ENCODE data around the gene PTPRM. TPM values are rescaled to one million over a fixed set of nuclear protein-coding genes. Genes with fewer than 3 reads are reported as not detected.
A peak's percentile ranks its signal among the peaks of the same experiment; 100 is the strongest.
"Not testable (repeated sequence)": the region's sequence is repeated elsewhere in the genome, so short reads cannot be mapped to it uniquely, and the experiment has no call there.

The PTPRM gene
- total and polyA plus RNA-seq, 4 donors: 118 to 160 (median 122) TPM

DNA sequence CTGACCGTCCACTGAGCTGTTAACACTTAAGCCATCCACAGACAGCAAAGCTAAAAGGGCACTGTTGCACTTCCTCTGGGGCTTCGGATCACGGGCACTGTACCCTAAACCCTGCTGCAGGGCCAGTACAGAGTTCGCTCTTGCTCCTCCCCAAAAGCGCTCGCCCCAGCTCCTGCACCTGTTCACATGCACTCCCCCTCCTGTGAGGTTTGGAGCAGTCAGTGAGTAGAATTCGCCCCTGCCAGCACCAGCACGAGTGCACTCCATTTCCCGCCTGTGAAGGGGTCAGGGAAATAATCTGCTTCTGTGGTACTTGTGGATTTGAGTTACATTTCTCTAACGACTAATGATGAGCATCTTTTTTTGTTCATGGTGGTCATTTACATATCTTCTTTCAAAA lies 158.8 kb downstream of the PTPRM start:
- Histone ChIP-seq H3K36me3 (ENCODE audit: control insufficient read depth, insufficient read depth, low read length) (no peaks in the 10 kb centered on the region), H3K4me1 (ENCODE audit: control insufficient read depth, insufficient read depth, low read length) (no peaks in the 10 kb centered on the region), H3K9me3 (ENCODE audit: control insufficient read depth, insufficient read depth, low read length) (no peaks in the 10 kb centered on the region), H3K27ac (ENCODE audit: low read depth, low read length) (no peak overlapping the region), H3K4me3 (ENCODE audit: low read depth, low read length) (no peak overlapping the region), H3K27me3 (ENCODE audit: control insufficient read depth, insufficient read depth, low read length) (no peaks in the 10 kb centered on the region)
- DNase-seq (ENCODE audit: low read depth in 4 of 6, low spot score in 6 of 6): no peak
- 98% methylated on average over 4 of the region's 10 CpGs for WGBS (ENCODE audit: insufficient coverage)

DNA sequence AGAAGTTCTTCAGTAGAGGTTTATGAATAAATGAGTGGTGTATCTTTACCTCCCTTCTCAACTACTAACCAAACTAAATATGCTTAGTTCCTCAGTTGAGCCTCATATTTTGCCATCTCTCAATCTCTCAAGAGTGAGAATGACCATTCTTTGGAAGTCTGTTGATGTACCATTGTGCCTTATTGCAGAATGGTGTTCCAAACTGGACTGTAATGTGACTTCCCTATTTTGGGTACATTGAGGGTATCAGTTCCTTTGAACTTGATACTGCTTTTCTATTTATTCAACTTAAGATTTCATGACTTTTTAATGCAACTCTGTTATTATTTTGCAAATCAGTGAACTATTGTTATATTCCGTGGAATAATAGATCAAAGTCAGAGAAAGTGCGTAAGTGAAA lies 159.4 kb downstream of the PTPRM start:
- Histone ChIP-seq H3K4me1 (ENCODE audit: control insufficient read depth, insufficient read depth, low read length) (no peaks in the 10 kb centered on the region), H3K9me3 (ENCODE audit: control insufficient read depth, insufficient read depth, low read length) (no peaks in the 10 kb centered on the region)

DNA sequence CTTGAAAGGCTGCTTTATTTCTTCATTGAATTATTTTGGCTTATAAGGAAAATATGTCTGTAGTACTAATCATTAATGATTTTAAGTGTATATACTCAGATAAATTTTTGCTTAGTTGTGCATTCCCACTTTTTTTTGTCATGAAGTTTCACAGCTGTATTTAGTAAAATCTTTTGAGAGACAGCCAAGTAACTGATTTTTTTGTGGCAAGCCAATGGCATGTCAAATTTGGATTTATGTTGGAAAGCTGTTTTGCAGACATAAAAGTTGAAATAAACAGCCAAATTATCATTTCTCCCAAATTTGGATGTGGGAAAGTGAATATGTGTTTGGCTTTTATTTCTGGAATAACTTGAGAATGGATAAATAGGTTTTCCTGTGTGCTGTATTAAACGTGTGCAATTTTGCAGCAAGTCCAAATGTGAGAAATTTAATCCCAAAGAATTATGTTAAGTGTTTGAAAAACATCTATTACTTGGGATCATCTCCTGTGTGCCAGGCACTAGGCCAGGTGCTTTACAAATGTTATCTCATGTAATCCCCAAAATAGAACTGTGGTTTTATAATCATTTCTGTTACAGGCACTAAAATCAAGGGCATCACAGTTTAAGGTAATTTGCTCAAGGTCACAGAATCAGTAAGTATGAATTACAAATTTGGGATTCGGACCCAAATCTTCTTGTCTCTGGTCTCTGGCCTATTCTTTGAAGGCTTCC lies 160.4 kb downstream of the PTPRM start:
- no peak overlapping the region for H3K27ac ChIP-seq (ENCODE audit: low read depth, low read length)
- no peaks in the 10 kb centered on the region for H3K27me3 ChIP-seq (ENCODE audit: control insufficient read depth, insufficient read depth, low read length)
- no peaks in the 10 kb centered on the region for H3K4me1 ChIP-seq (ENCODE audit: control insufficient read depth, insufficient read depth, low read length)
- DNase-seq (ENCODE audit: low read depth in 4 of 6, low spot score in 6 of 6): peak in 1 of 6 donors; percentile 10
- 60% methylated on average over 1 of the region's 2 CpGs for WGBS (ENCODE audit: insufficient coverage)
- no peak overlapping the region for H3K4me3 ChIP-seq (ENCODE audit: low read depth, low read length)
- H3K36me3 ChIP-seq (ENCODE audit: control insufficient read depth, insufficient read depth, low read length): no peaks in the 10 kb centered on the region
- peaks cover 2% of the 10 kb centered on the region for H3K9me3 ChIP-seq (ENCODE audit: control insufficient read depth, insufficient read depth, low read length)

More for the DNA sequence above, 159.4 kb downstream of the PTPRM start:
- no CpG with 5 or more reads among the region's 2 CpGs for whole genome bisulfite sequencing (ENCODE audit: insufficient coverage)
- no peaks in the 10 kb centered on the region for H3K36me3 ChIP-seq (ENCODE audit: control insufficient read depth, insufficient read depth, low read length)
- H3K27ac ChIP-seq (ENCODE audit: low read depth, low read length): no peak overlapping the region
- H3K27me3 ChIP-seq (ENCODE audit: control insufficient read depth, insufficient read depth, low read length): no peaks in the 10 kb centered on the region
- no peak overlapping the region for H3K4me3 ChIP-seq (ENCODE audit: low read depth, low read length)
- DNase-seq (ENCODE audit: low read depth in 4 of 6, low spot score in 6 of 6): no peak

GRCh38 chr18:7728297-7728696 lies 161.2 kb downstream of the PTPRM start:
- WGBS (ENCODE audit: insufficient coverage): 94% methylated on average over 3 of the region's 4 CpGs
- no peaks in the 10 kb centered on the region for H3K36me3 ChIP-seq (ENCODE audit: control insufficient read depth, insufficient read depth, low read length)
- H3K27me3 ChIP-seq (ENCODE audit: control insufficient read depth, insufficient read depth, low read length): no peaks in the 10 kb centered on the region
- no peak for DNase-seq (ENCODE audit: low read depth in 4 of 6, low spot score in 6 of 6)
- no peaks in the 10 kb centered on the region for H3K4me1 ChIP-seq (ENCODE audit: control insufficient read depth, insufficient read depth, low read length)
- no peak overlapping the region for H3K27ac ChIP-seq (ENCODE audit: low read depth, low read length)
- H3K9me3 ChIP-seq (ENCODE audit: control insufficient read depth, insufficient read depth, low read length): peaks cover 2% of the 10 kb centered on the region
- no peak overlapping the region for H3K4me3 ChIP-seq (ENCODE audit: low read depth, low read length)

GRCh38 chr18:7729868-7730267 lies 162.8 kb downstream of the PTPRM start:
- DNase-seq (ENCODE audit: low read depth in 4 of 6, low spot score in 6 of 6): no peak
- no CpG with 5 or more reads among the region's 3 CpGs for whole genome bisulfite sequencing (ENCODE audit: insufficient coverage)
- no peaks in the 10 kb centered on the region for H3K4me1 ChIP-seq (ENCODE audit: control insufficient read depth, insufficient read depth, low read length)
- no peak overlapping the region for H3K4me3 ChIP-seq (ENCODE audit: low read depth, low read length)
- H3K27me3 ChIP-seq (ENCODE audit: control insufficient read depth, insufficient read depth, low read length): no peaks in the 10 kb centered on the region
- H3K27ac ChIP-seq (ENCODE audit: low read depth, low read length): no peak overlapping the region
- H3K9me3 ChIP-seq (ENCODE audit: control insufficient read depth, insufficient read depth, low read length): peaks cover 2% of the 10 kb centered on the region
- H3K36me3 ChIP-seq (ENCODE audit: control insufficient read depth, insufficient read depth, low read length): no peaks in the 10 kb centered on the region

DNA sequence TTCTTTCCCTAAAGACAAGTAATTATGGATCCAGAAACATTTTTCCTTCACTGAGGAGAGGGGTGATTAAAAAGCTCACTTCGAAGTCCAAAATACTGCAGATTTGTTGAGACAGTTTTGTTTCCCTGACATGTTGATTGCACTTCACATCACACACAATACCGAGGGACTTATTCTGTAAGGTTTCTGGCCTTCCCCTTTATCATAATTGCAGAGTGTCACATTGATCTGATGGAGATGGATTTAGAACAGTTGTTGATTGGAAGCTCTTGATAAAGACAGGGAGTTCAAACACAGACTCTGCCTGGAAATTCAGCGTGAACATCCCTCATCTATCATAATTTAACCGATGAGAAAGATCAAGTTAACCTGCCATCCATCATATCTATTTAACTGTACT lies 163.6 kb downstream of the PTPRM start:
- WGBS (ENCODE audit: insufficient coverage): no CpG with 5 or more reads among the region's 4 CpGs
- Histone ChIP-seq H3K9me3 (ENCODE audit: control insufficient read depth, insufficient read depth, low read length) (peaks cover 2% of the 10 kb centered on the region), H3K4me1 (ENCODE audit: control insufficient read depth, insufficient read depth, low read length) (no peaks in the 10 kb centered on the region), H3K27me3 (ENCODE audit: control insufficient read depth, insufficient read depth, low read length) (no peaks in the 10 kb centered on the region), H3K4me3 (ENCODE audit: low read depth, low read length) (no peak overlapping the region), H3K27ac (ENCODE audit: low read depth, low read length) (no peak overlapping the region), H3K36me3 (ENCODE audit: control insufficient read depth, insufficient read depth, low read length) (no peaks in the 10 kb centered on the region)
- DNase-seq (ENCODE audit: low read depth in 4 of 6, low spot score in 6 of 6): no peak

GRCh38 chr18:7733642-7734041 lies 166.5 kb downstream of the PTPRM start:
- Histone ChIP-seq H3K4me1 (ENCODE audit: control insufficient read depth, insufficient read depth, low read length) (no peaks in the 10 kb centered on the region), H3K36me3 (ENCODE audit: control insufficient read depth, insufficient read depth, low read length) (no peaks in the 10 kb centered on the region), H3K27me3 (ENCODE audit: control insufficient read depth, insufficient read depth, low read length) (no peaks in the 10 kb centered on the region), H3K4me3 (ENCODE audit: low read depth, low read length) (no peak overlapping the region), H3K27ac (ENCODE audit: low read depth, low read length) (no peak overlapping the region), H3K9me3 (ENCODE audit: control insufficient read depth, insufficient read depth, low read length) (peaks cover 2% of the 10 kb centered on the region)
- no CpG with 5 or more reads among the region's 1 CpG for WGBS (ENCODE audit: insufficient coverage)
- DNase-seq (ENCODE audit: low read depth in 4 of 6, low spot score in 6 of 6): no peak

- no peak for DNase-seq (ENCODE audit: low read depth in 4 of 6, low spot score in 6 of 6)
- no peaks in the 10 kb centered on the region for H3K36me3 ChIP-seq (ENCODE audit: control insufficient read depth, insufficient read depth, low read length)
- peaks cover 2% of the 10 kb centered on the region for H3K9me3 ChIP-seq (ENCODE audit: control insufficient read depth, insufficient read depth, low read length)
- no peaks in the 10 kb centered on the region for H3K4me1 ChIP-seq (ENCODE audit: control insufficient read depth, insufficient read depth, low read length)
- no CpG with 5 or more reads among the region's 4 CpGs for WGBS (ENCODE audit: insufficient coverage)
- no peak overlapping the region for H3K27ac ChIP-seq (ENCODE audit: low read depth, low read length)
- no peak overlapping the region for H3K4me3 ChIP-seq (ENCODE audit: low read depth, low read length)
- H3K27me3 ChIP-seq (ENCODE audit: control insufficient read depth, insufficient read depth, low read length): no peaks in the 10 kb centered on the region
Measured at GRCh38 chr18:7735196-7735595, 168.1 kb downstream of the PTPRM start.

GRCh38 chr18:7735626-7736175 lies 168.6 kb downstream of the PTPRM start:
- Histone ChIP-seq H3K9me3 (ENCODE audit: control insufficient read depth, insufficient read depth, low read length) (peaks cover 2% of the 10 kb centered on the region), H3K36me3 (ENCODE audit: control insufficient read depth, insufficient read depth, low read length) (no peaks in the 10 kb centered on the region), H3K27ac (ENCODE audit: low read depth, low read length) (no peak overlapping the region), H3K27me3 (ENCODE audit: control insufficient read depth, insufficient read depth, low read length) (no peaks in the 10 kb centered on the region), H3K4me3 (ENCODE audit: low read depth, low read length) (no peak overlapping the region), H3K4me1 (ENCODE audit: control insufficient read depth, insufficient read depth, low read length) (no peaks in the 10 kb centered on the region)
- no peak for DNase-seq (ENCODE audit: low read depth in 4 of 6, low spot score in 6 of 6)
- no CpG with 5 or more reads among the region's 2 CpGs for WGBS (ENCODE audit: insufficient coverage)

- H3K4me3 ChIP-seq (ENCODE audit: low read depth, low read length); H3K4me1 ChIP-seq (ENCODE audit: control insufficient read depth, insufficient read depth, low read length); H3K27me3 ChIP-seq (ENCODE audit: control insufficient read depth, insufficient read depth, low read length); H3K27ac ChIP-seq (ENCODE audit: low read depth, low read length); H3K9me3 ChIP-seq (ENCODE audit: control insufficient read depth, insufficient read depth, low read length); DNase-seq (ENCODE audit: low read depth in 4 of 6, low spot score in 6 of 6); H3K36me3 ChIP-seq (ENCODE audit: control insufficient read depth, insufficient read depth, low read length): not testable (repeated sequence)
- no CpG with 5 or more reads among the region's 6 CpGs for WGBS (ENCODE audit: insufficient coverage)
Measured at GRCh38 chr18:7736526-7736925, 169.4 kb downstream of the PTPRM start.

All from spinal cord (tissue), 10 donors.